GM12891 (cell line): Measurements from ENCODE around the gene FRRS1.

Experiments used
- POU2F2 ChIP-seq: IDR thresholded peaks from 2 replicates; pipeline ENCODE4 v1.6.1; 2011; ENCODE audit warnings: low read depth, mild to moderate bottlenecking, control low read depth, low read length, moderate library complexity
- TAF1 ChIP-seq: IDR thresholded peaks from 2 replicates; pipeline ENCODE4 v1.6.1; 2011; ENCODE audit warnings: low read depth, low read length, control low read depth

DNA sequence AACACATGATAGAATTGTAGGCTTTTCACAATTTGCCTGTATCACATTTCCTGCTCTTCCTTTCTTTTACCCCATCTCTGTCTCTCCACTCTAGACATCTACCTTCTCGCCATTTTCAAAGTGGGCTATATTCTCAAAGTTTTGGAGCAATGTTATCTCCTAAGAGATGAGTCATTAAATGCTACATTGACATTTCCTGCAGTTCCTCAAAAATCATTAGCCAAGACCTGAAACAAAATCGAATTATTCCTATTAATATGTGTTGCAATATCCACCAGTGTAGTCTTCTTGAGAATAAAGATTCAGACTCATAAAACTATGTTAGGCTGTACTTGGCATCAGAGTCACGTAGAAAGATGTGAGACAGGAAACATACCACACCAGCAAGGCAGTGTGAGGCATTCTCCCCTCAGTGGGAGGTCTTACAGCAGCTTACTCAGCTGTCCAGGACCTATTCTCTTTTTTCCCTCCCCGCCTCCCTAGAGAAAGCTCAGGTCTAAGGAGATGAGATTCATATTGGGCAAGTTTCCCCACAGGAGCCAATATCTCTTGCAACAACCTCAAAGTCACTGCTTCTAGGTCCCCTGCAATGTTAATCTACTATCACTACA is 38.8 kb downstream of the FRRS1 start:
- no peak for TF ChIP-seq POU2F2
- no peak for TF ChIP-seq TAF1
